Measurements from ENCODE around the gene CMSS1.
A peak's percentile ranks its signal among the peaks of the same experiment; 100 is the strongest.

- TF ChIP-seq, protein P1, sequence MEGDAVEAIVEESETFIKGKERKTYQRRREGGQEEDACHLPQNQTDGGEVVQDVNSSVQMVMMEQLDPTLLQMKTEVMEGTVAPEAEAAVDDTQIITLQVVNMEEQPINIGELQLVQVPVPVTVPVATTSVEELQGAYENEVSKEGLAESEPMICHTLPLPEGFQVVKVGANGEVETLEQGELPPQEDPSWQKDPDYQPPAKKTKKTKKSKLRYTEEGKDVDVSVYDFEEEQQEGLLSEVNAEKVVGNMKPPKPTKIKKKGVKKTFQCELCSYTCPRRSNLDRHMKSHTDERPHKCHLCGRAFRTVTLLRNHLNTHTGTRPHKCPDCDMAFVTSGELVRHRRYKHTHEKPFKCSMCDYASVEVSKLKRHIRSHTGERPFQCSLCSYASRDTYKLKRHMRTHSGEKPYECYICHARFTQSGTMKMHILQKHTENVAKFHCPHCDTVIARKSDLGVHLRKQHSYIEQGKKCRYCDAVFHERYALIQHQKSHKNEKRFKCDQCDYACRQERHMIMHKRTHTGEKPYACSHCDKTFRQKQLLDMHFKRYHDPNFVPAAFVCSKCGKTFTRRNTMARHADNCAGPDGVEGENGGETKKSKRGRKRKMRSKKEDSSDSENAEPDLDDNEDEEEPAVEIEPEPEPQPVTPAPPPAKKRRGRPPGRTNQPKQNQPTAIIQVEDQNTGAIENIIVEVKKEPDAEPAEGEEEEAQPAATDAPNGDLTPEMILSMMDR (IDR thresholded peaks at IDR 0.05) = no peak
- TF ChIP-seq POLR2A (IDR thresholded peaks at IDR 0.05) (no peak), POLR2AphosphoS5 (IDR thresholded peaks at IDR 0.05) (peak; percentile 9 to 45 (median 28))
Observed at GRCh38 chr3:99862208-99862607, 44.5 kb downstream of the CMSS1 start.
